H1 (cell line): ENCODE data around the gene YEATS4. TPM values are rescaled to one million over a fixed set of nuclear protein-coding genes. Genes with fewer than 3 reads are reported as not detected.

Experiments used
- SIX5 ChIP-seq: IDR thresholded peaks from 2 replicates; pipeline ENCODE4 v1.6.1; 2011; ENCODE audit warnings: mild to moderate bottlenecking, low read depth, low read length
- ZNF274 ChIP-seq: IDR thresholded peaks from 2 replicates; pipeline ENCODE4 v1.7.0; 2012; ENCODE audit warnings: low read length, borderline replicate concordance; ENCODE audit errors: extremely low read depth
- polyA plus RNA-seq, 7 experiments: library from polyadenylated mRNA; depleted of rRNA in 3 of 7; stranded (reverse) in 5 of 7; unstranded in 2 of 7; fragments of >200 nt in 5 of 7; fragments of 200-250 nt in 2 of 7; gene quantifications; 1 replicate in 5 of 7; 2 replicates in 1 of 7; 4 replicates in 1 of 7; pipeline versions ENCODE4 v1.2.1 to v1.2.3, GENCODE V29; 2011 to 2013; ENCODE audit warnings: missing spikeins in 2 of 7, mixed read lengths in 2 of 7
- total RNA-seq: library from RNA; stranded (reverse); fragmentation: NEBNext Ultra II Directional; extraction: Animal tissue kit (Norgen Biotek cat#: 25700); gene quantifications from 2 replicates; pipeline ENCODE4 v1.2.1, GENCODE V29; 2021

YEATS4 gene
- total and polyA plus RNA-seq, 2 of the 8 experiments (the other 6 are each of a cell fraction or from before 2014, with no cell fraction given), result 25.7 to 32.5 TPM

- TF ChIP-seq ZNF274 (no peak), SIX5 (no peak)
These were observed 22.0 kb upstream of the YEATS4 start (continued) for GRCh38 chr12:69337311-69338090.
